Measurements from ENCODE around the gene BRAF. TPM values are rescaled to one million over a fixed set of nuclear protein-coding genes. Genes with fewer than 3 reads are reported as not detected.
"Not testable (repeated sequence)": the region's sequence is repeated elsewhere in the genome, so short reads cannot be mapped to it uniquely, and the experiment has no call there.

BRAF gene
- total and polyA plus RNA-seq, 2 donors, result 11.0 to 17.3 TPM

DNA sequence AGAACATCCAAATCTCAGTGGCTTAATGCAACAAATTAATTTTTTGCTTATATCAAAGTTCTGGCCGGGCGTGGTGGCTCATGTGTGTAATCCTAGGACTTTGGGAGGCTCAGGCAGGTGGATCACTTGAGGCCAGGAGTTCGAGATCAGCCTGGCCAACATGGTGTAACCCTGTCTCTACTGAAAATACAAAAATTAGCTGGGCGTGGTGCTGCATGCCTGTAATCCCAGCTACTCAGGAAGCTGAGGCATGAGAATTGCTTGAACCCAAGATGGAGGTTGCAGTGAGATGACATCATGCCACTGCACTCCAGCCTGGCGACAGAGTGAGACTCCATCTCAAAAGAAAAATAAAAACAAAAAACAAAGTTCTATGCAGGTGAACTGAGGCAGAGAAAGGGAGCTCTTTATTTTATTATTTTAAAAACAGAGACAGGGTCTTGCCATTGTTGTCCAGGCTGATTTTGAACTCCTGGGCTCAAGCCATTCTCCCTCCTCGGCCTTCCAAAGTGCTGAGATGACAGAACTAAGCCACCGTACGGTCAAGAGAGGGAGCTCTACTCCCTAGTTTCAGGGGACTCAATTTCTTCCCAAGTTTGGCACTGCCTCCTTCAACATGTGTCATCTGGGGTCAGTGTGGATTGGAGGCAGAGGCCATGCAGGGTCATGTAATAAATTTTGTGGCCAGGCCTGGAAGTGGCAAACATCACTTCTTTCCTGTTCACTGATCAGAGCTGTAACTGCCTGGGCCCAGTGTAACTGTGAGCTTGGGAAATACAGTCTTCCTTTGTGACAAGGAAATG is 249.6 kb downstream of the BRAF start:
- peaks cover 7 to 22% of the 10 kb centered on the region in 2 donors for H3K4me1 ChIP-seq (ENCODE audit: control insufficient read depth in 2 of 2, insufficient read depth in 2 of 2, low read length in 2 of 2)
- H3K36me3 ChIP-seq (ENCODE audit: control insufficient read depth in 2 of 2, insufficient read depth in 2 of 2, low read length in 1 of 2), result peaks cover 15 to 19% of the 10 kb centered on the region in 2 donors
- WGBS, result 81% methylated on average over 8 of the region's 8 CpGs
- H3K27ac ChIP-seq (ENCODE audit: low read depth in 1 of 2, low read length in 1 of 2), result no peak overlapping the region
- no peak overlapping the region for H3K4me3 ChIP-seq (ENCODE audit: low read length in 2 of 2)
- DNase-seq (ENCODE audit: low read depth in 6 of 9, low spot score in 9 of 9), result peak in 1 of 9 donors; percentile 42
- H3K27me3 ChIP-seq (ENCODE audit: control insufficient read depth in 2 of 2, insufficient read depth in 1 of 2, low read length in 1 of 2), result no peaks in the 10 kb centered on the region
- H3K9me3 ChIP-seq (ENCODE audit: control insufficient read depth in 2 of 2, insufficient read depth in 1 of 2, low read length in 1 of 2), result no peaks in the 10 kb centered on the region

GRCh38 chr7:140674356-140674800 is 250.4 kb downstream of the BRAF start:
- WGBS, result 79% methylated on average over 5 of the region's 5 CpGs
- Histone ChIP-seq H3K36me3 (ENCODE audit: control insufficient read depth in 2 of 2, insufficient read depth in 2 of 2, low read length in 1 of 2) (peaks cover 15 to 16% of the 10 kb centered on the region in 2 donors), H3K27ac (ENCODE audit: low read depth in 1 of 2, low read length in 1 of 2) (no peak overlapping the region), H3K9me3 (ENCODE audit: control insufficient read depth in 2 of 2, insufficient read depth in 1 of 2, low read length in 1 of 2) (no peaks in the 10 kb centered on the region), H3K27me3 (ENCODE audit: control insufficient read depth in 2 of 2, insufficient read depth in 1 of 2, low read length in 1 of 2) (no peaks in the 10 kb centered on the region), H3K4me3 (ENCODE audit: low read length in 2 of 2) (no peak overlapping the region), H3K4me1 (ENCODE audit: control insufficient read depth in 2 of 2, insufficient read depth in 2 of 2, low read length in 2 of 2) (peaks cover 7 to 22% of the 10 kb centered on the region in 2 donors)
- peak in 1 of 9 donors; percentile 38 for DNase-seq (ENCODE audit: low read depth in 6 of 9, low spot score in 9 of 9)

GRCh38 chr7:140673774-140674155 is 251.0 kb downstream of the BRAF start:
- Histone ChIP-seq H3K9me3 (ENCODE audit: control insufficient read depth in 2 of 2, insufficient read depth in 1 of 2, low read length in 1 of 2) (no peaks in the 10 kb centered on the region), H3K27me3 (ENCODE audit: control insufficient read depth in 2 of 2, insufficient read depth in 1 of 2, low read length in 1 of 2) (no peaks in the 10 kb centered on the region), H3K4me3 (ENCODE audit: low read length in 2 of 2) (peak overlapping the region; percentile 64 to 88), H3K4me1 (ENCODE audit: control insufficient read depth in 2 of 2, insufficient read depth in 2 of 2, low read length in 2 of 2) (peaks cover 7 to 22% of the 10 kb centered on the region in 2 donors), H3K36me3 (ENCODE audit: control insufficient read depth in 2 of 2, insufficient read depth in 2 of 2, low read length in 1 of 2) (peaks cover 8 to 10% of the 10 kb centered on the region in 2 donors), H3K27ac (ENCODE audit: low read depth in 1 of 2, low read length in 1 of 2) (peak overlapping the region; percentile 85 to 88)
- 60% methylated on average over 18 of the region's 18 CpGs for WGBS
- DNase-seq (ENCODE audit: low read depth in 6 of 9, low spot score in 9 of 9), result no peak

DNA sequence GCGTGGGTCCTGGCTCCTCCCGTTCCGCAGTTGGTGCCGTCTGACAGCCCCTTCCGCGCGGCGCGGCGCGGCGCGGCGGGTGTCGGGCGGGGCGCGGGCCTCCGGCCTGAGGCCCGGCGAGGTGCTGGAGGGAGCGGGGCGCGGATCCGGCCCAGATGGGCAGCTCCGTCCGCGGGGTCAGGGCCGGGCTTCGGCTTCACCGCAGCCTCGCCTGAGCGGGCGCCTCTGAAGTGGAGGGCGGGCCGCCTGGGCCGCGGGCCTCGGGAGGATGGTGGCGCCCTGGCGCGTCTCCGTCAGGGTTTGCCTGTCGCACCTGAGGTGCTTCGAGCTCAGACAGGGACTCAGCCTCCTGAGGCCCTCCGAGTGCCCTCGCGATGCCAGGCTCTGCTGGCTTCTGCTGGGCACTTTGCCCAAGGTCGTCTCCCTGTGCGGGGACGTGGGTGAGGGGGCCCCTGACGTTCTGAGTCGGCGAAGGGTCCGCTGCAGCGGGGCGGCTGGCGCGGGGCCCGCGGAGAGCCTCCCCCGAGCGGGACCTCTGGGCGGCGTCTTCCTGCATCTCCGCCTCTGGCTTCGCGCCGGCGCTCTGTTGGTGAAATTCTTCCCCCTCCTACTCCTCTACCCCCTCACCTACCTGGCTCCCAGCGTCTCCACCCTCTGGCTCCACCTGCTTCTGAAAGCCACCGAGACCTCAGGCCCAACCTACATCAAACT is 251.5 kb downstream of the BRAF start:
- peak overlapping the region; percentile 85 to 88 for H3K27ac ChIP-seq (ENCODE audit: low read depth in 1 of 2, low read length in 1 of 2)
- DNase-seq (ENCODE audit: low read depth in 6 of 9, low spot score in 9 of 9), result peak in 8 of 9 donors; percentile 41 to 85 (median 57)
- peak overlapping the region; percentile 64 to 88 for H3K4me3 ChIP-seq (ENCODE audit: low read length in 2 of 2)
- no peaks in the 10 kb centered on the region for H3K9me3 ChIP-seq (ENCODE audit: control insufficient read depth in 2 of 2, insufficient read depth in 1 of 2, low read length in 1 of 2)
- no peaks in the 10 kb centered on the region for H3K27me3 ChIP-seq (ENCODE audit: control insufficient read depth in 2 of 2, insufficient read depth in 1 of 2, low read length in 1 of 2)
- H3K36me3 ChIP-seq (ENCODE audit: control insufficient read depth in 2 of 2, insufficient read depth in 2 of 2, low read length in 1 of 2), result peaks cover 5 to 6% of the 10 kb centered on the region in 2 donors
- WGBS, result under 1% methylated on average over 72 of the region's 72 CpGs
- peaks cover 7 to 22% of the 10 kb centered on the region in 2 donors for H3K4me1 ChIP-seq (ENCODE audit: control insufficient read depth in 2 of 2, insufficient read depth in 2 of 2, low read length in 2 of 2)

DNA sequence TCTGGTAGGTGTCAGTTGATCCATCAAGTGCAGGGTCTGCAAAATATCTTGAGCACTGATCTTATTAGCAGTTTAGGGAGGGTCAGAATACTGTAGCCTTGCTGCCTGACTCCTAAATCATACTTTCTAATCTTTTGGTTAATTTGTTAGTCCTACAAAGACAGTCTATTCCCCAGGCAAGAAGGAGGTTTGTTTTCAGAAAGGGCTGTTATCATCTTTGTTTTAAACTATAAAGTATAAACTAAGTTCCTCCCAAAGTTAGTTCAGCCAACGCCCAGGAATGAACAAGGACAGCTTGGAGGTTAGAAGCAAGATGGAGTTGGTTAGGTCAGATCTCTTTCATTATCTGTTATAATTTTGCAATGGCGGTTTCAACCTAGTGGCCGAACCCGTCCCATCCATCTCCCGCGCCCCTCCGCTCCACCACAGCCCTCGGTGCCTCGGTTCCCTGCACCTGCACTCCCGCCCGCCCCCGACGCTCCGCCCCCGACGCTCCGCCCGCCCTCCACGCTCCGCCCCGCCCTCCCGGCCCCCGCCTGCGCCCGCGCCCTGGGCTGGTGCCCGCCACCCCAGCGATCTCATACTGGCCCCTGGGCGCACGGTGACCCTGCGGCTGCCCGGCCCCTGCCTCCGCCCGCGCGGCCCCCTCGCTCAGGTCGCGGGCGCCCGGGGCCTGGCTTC is 252.2 kb downstream of the BRAF start, which contains the start of gene ADCK2:
ADCK2 (plus strand) TSS at position 564 of the 681 bp plus-strand sequence. CDS start 386 bp downstream, outside the sequence.
- peak in 7 of 9 donors; percentile 45 to 82 (median 60) for DNase-seq (ENCODE audit: low read depth in 6 of 9, low spot score in 9 of 9)
- H3K36me3 ChIP-seq (ENCODE audit: control insufficient read depth in 2 of 2, insufficient read depth in 2 of 2, low read length in 1 of 2), result peaks cover 0 to 6% of the 10 kb centered on the region in 2 donors
- H3K9me3 ChIP-seq (ENCODE audit: control insufficient read depth in 2 of 2, insufficient read depth in 1 of 2, low read length in 1 of 2), result no peaks in the 10 kb centered on the region
- H3K27me3 ChIP-seq (ENCODE audit: control insufficient read depth in 2 of 2, insufficient read depth in 1 of 2, low read length in 1 of 2), result no peaks in the 10 kb centered on the region
- H3K27ac ChIP-seq (ENCODE audit: low read depth in 1 of 2, low read length in 1 of 2), result peak within 1 kb of the TSS; percentile 85 to 88
- H3K4me3 ChIP-seq (ENCODE audit: low read length in 2 of 2), result peak within 1 kb of the TSS; percentile 64 to 88
- peaks cover 7 to 22% of the 10 kb centered on the region in 2 donors for H3K4me1 ChIP-seq (ENCODE audit: control insufficient read depth in 2 of 2, insufficient read depth in 2 of 2, low read length in 2 of 2)
- WGBS, result 1% methylated on average over 41 of the region's 41 CpGs

- DNase-seq (ENCODE audit: low read depth in 6 of 9, low spot score in 9 of 9), result no peak
- no peaks in the 10 kb centered on the region for H3K27me3 ChIP-seq (ENCODE audit: control insufficient read depth in 2 of 2, insufficient read depth in 1 of 2, low read length in 1 of 2)
- no peaks in the 10 kb centered on the region for H3K9me3 ChIP-seq (ENCODE audit: control insufficient read depth in 2 of 2, insufficient read depth in 1 of 2, low read length in 1 of 2)
- 94% methylated on average over 15 of the region's 15 CpGs for WGBS
- peaks cover 7 to 22% of the 10 kb centered on the region in 2 donors for H3K4me1 ChIP-seq (ENCODE audit: control insufficient read depth in 2 of 2, insufficient read depth in 2 of 2, low read length in 2 of 2)
- H3K4me3 ChIP-seq (ENCODE audit: low read length in 2 of 2), result no peak overlapping the region
- H3K27ac ChIP-seq (ENCODE audit: low read depth in 1 of 2, low read length in 1 of 2), result no peak overlapping the region
- peaks cover 0 to 6% of the 10 kb centered on the region in 2 donors for H3K36me3 ChIP-seq (ENCODE audit: control insufficient read depth in 2 of 2, insufficient read depth in 2 of 2, low read length in 1 of 2)
Observed at GRCh38 chr7:140671966-140672365, 252.8 kb downstream of the BRAF start.

GRCh38 chr7:140670343-140670935 is 254.3 kb downstream of the BRAF start:
- DNase-seq (ENCODE audit: low read depth in 6 of 9, low spot score in 9 of 9), result no peak
- WGBS, result 71% methylated on average over 4 of the region's 4 CpGs

DNA sequence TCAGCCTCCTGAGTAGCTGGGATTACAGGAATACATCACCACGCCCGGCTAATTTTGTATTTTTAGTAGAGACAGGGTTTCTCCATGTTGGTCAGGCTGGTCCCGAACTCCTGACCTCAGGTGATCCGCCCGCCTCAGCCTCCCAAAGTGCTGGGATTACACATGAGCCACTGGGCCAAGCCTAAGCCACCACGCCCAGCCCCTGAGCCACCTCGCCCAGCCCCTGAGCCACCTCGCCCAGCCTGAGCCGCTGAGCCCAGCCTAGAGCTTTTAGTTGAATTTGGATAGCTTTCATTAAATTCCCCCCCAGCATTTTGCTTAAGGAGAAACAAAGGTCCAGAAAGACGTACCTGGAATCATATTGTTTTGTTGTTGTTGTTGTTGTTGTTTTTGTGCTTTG is 254.9 kb downstream of the BRAF start:
- not testable (repeated sequence) for H3K36me3 ChIP-seq (ENCODE audit: control insufficient read depth in 2 of 2, insufficient read depth in 2 of 2, low read length in 1 of 2); DNase-seq (ENCODE audit: low read depth in 6 of 9, low spot score in 9 of 9); H3K27ac ChIP-seq (ENCODE audit: low read depth in 1 of 2, low read length in 1 of 2); H3K27me3 ChIP-seq (ENCODE audit: control insufficient read depth in 2 of 2, insufficient read depth in 1 of 2, low read length in 1 of 2); H3K9me3 ChIP-seq (ENCODE audit: control insufficient read depth in 2 of 2, insufficient read depth in 1 of 2, low read length in 1 of 2); H3K4me3 ChIP-seq (ENCODE audit: low read length in 2 of 2)
- H3K4me1 ChIP-seq (ENCODE audit: control insufficient read depth in 2 of 2, insufficient read depth in 2 of 2, low read length in 2 of 2), result peaks cover 7 to 20% of the 10 kb centered on the region in 2 donors
- WGBS, result 96% methylated on average over 10 of the region's 10 CpGs

More at GRCh38 chr7:140670343-140670935, 254.3 kb downstream of the BRAF start:
- Histone ChIP-seq H3K27me3 (ENCODE audit: control insufficient read depth in 2 of 2, insufficient read depth in 1 of 2, low read length in 1 of 2) (no peaks in the 10 kb centered on the region), H3K4me3 (ENCODE audit: low read length in 2 of 2) (no peak overlapping the region), H3K36me3 (ENCODE audit: control insufficient read depth in 2 of 2, insufficient read depth in 2 of 2, low read length in 1 of 2) (no peaks in the 10 kb centered on the region), H3K27ac (ENCODE audit: low read depth in 1 of 2, low read length in 1 of 2) (no peak overlapping the region), H3K9me3 (ENCODE audit: control insufficient read depth in 2 of 2, insufficient read depth in 1 of 2, low read length in 1 of 2) (no peaks in the 10 kb centered on the region), H3K4me1 (ENCODE audit: control insufficient read depth in 2 of 2, insufficient read depth in 2 of 2, low read length in 2 of 2) (peaks cover 7 to 22% of the 10 kb centered on the region in 2 donors)
